ENCODE results near the gene ACOX2.
A peak's percentile ranks its signal among the peaks of the same experiment; 100 is the strongest.

DNA sequence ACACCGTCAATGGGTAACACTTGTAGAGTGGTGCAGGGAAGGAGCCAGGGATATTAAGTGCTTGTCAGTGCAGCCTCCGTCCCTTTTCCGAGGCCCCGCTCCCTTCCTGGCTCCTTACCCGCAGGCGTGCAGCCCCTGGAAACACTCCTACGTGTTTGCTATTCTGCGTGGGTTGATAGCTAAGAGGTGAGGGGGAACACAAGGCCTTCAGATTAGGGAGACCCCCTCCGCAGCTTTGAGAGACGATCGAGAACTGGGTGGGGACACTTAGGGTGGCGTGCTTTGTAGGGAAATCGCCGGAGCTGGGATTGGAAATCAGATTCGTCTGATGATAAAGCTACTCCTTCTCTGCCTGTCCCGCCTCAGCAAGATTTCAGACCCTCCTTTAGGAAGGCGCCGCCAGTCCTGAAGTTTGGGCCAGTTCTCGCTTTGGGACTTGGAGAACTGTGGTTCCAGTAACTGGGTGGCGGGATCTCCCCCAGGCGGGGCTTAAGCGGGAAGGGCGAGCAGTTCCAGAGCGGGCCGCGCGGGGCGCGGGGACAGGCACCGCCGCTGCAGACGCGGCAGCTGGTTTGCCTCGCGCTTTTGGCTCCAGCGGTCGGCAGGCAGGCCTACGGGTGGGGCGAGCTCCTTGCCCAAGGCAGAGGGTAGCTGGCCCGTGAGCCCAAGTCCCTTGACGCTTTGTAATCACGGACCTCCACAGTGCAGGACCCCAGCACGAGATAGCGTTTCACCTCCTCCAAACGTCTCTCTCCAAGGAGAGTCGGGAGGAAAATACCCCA is 48.2 kb upstream of the ACOX2 start:
- TF ChIP-seq CTCF (conservative IDR thresholded peaks at IDR 0.05 in 1 of 2, IDR thresholded peaks at IDR 0.05 in 1 of 2; ENCODE audit: low read depth in 1 of 2, low read length in 2 of 2) (peak; percentile 67 to 77), EZH2 (IDR thresholded peaks at IDR 0.05; ENCODE audit: low read length, missing control alignments) (no peak)
